Measurements from ENCODE around the gene CCDC146.
"Not testable (repeated sequence)": the region's sequence is repeated elsewhere in the genome, so short reads cannot be mapped to it uniquely, and the experiment has no call there.

Gene CCDC146

GRCh38 chr7:77140291-77140690 is 17.9 kb downstream of the CCDC146 start:
- DNase-seq (ENCODE audit: low read depth) = not testable (repeated sequence)

GRCh38 chr7:77152232-77152631 is 29.8 kb downstream of the CCDC146 start:
- DNase-seq (ENCODE audit: low read depth) = not testable (repeated sequence)

- DNase-seq (ENCODE audit: low read depth) = not testable (repeated sequence)
Observed at GRCh38 chr7:77154917-77155464, 32.6 kb downstream of the CCDC146 start.

GRCh38 chr7:77155601-77156377 is 33.4 kb downstream of the CCDC146 start:
- not testable (repeated sequence) for DNase-seq (ENCODE audit: low read depth)

GRCh38 chr7:77157034-77157433 is 34.6 kb downstream of the CCDC146 start:
- DNase-seq (ENCODE audit: low read depth) = not testable (repeated sequence)

GRCh38 chr7:77157446-77157845 is 35.0 kb downstream of the CCDC146 start:
- DNase-seq (ENCODE audit: low read depth) = no peak

- DNase-seq (ENCODE audit: low read depth) = not testable (repeated sequence)
Observed at GRCh38 chr7:77171073-77171472, 48.7 kb downstream of the CCDC146 start.

GRCh38 chr7:77172437-77173172 is 50.2 kb downstream of the CCDC146 start:
- not testable (repeated sequence) for DNase-seq (ENCODE audit: low read depth)

GRCh38 chr7:77174418-77174817 is 52.0 kb downstream of the CCDC146 start:
- not testable (repeated sequence) for DNase-seq (ENCODE audit: low read depth)

- DNase-seq (ENCODE audit: low read depth) = not testable (repeated sequence)
Observed at GRCh38 chr7:77175274-77175800, 52.9 kb downstream of the CCDC146 start.

- not testable (repeated sequence) for DNase-seq (ENCODE audit: low read depth)
Observed at GRCh38 chr7:77177321-77177904, 55.0 kb downstream of the CCDC146 start.

GRCh38 chr7:77178024-77178423 is 55.6 kb downstream of the CCDC146 start:
- DNase-seq (ENCODE audit: low read depth) = not testable (repeated sequence)

- no peak for DNase-seq (ENCODE audit: low read depth)
Observed at GRCh38 chr7:77181015-77181595, 58.7 kb downstream of the CCDC146 start.

- DNase-seq (ENCODE audit: low read depth) = no peak
Observed at GRCh38 chr7:77181734-77182133, 59.3 kb downstream of the CCDC146 start.

- DNase-seq (ENCODE audit: low read depth) = no peak
Observed at GRCh38 chr7:77182261-77182660, 59.8 kb downstream of the CCDC146 start.

- no peak for DNase-seq (ENCODE audit: low read depth)
Observed at GRCh38 chr7:77184463-77184862, 62.0 kb downstream of the CCDC146 start.

GRCh38 chr7:77184990-77185389 is 62.6 kb downstream of the CCDC146 start:
- DNase-seq (ENCODE audit: low read depth) = no peak

GRCh38 chr7:77185866-77186265 is 63.5 kb downstream of the CCDC146 start:
- DNase-seq (ENCODE audit: low read depth) = no peak

GRCh38 chr7:77188731-77189437 is 66.5 kb downstream of the CCDC146 start:
- DNase-seq (ENCODE audit: low read depth) = no peak

GRCh38 chr7:77197141-77197540 is 74.7 kb downstream of the CCDC146 start:
- DNase-seq (ENCODE audit: low read depth) = no peak

Measured in activated T-cell treated with anti-CD3 and anti-CD28 coated beads for 48 hours (primary cell).